Mononuclear cell (primary cell): ENCODE measurements around the gene ZNF25. TPM values are rescaled to one million over a fixed set of nuclear protein-coding genes. Genes with fewer than 3 reads are reported as not detected.
"Not testable (repeated sequence)": the region's sequence is repeated elsewhere in the genome, so short reads cannot be mapped to it uniquely, and the experiment has no call there.

Experiments used
- H3K27me3 ChIP-seq: 2 replicates; pipeline ENCODE4 v1.6.0; 2011; ENCODE audit warnings: low read length, control low read depth; ENCODE audit not compliant: insufficient read depth
- H3K4me1 ChIP-seq: 2 replicates; pipeline ENCODE4 v1.5.1; 2011; ENCODE audit warnings: mild to moderate bottlenecking, low read length, control low read depth; ENCODE audit not compliant: insufficient read depth
- H3K4me3 ChIP-seq: 2 replicates; pipeline ENCODE4 v1.5.1; 2011; ENCODE audit warnings: mild to moderate bottlenecking, low read length, moderate library complexity
- H3K9me3 ChIP-seq: 2 replicates; pipeline ENCODE4 v1.5.1; 2011; ENCODE audit warnings: low read depth, mild to moderate bottlenecking, control low read depth, low read length
- total RNA-seq: library from RNA; depleted of rRNA; stranded (reverse); fragments of >200 nt; gene quantifications from one replicate; pipeline ENCODE4 v1.2.3, GENCODE V29; 2012

ZNF25 gene
- total RNA-seq, 1 donor = 7.9 TPM

DNA sequence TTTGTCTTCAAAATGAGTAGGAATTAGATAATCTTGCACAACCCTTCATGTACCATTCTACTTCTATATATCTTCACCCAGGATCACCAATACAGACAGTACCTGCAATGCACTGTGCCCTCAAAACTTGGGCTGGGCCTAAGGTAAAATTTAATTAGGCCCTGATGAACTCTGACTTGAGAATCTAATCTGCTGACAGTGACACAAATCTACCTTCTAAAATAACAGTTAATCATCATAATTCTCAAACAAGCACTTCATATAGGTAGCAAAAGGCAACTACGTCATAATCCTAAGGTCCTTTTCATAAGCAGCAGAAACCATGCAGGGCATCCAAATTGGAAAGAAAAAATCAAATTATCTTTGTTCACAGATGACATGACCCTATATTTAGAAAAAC is 4.1 kb downstream of the ZNF25 start:
- Histone ChIP-seq H3K4me3 (no peak overlapping the region), H3K4me1 (peaks cover 9% of the 10 kb centered on the region), H3K9me3 (no peaks in the 10 kb centered on the region), H3K27me3 (no peaks in the 10 kb centered on the region)

DNA sequence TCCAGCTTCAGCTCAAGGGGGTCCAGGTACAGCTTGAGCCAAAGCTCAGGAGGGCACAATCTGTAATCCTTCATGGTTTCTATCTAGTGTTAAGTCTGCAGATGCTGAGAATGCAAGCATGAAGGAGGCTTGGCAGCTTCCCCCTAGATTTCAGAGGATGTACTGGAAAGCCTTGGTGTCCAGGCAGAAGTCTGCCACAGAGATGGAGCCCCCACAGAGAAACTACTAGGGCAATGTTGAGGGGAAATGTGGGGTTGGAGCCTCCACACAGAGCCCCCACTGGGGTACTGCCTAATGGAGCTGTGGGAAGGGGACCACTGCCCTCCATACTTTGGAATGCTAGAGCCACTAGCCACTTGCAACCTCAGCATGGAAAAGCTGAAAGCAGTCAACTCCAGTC is 11.4 kb downstream of the ZNF25 start:
- Histone ChIP-seq H3K27me3 (no peaks in the 10 kb centered on the region), H3K9me3 (peaks cover 26% of the 10 kb centered on the region), H3K4me3 (no peak overlapping the region), H3K4me1 (no peaks in the 10 kb centered on the region)

DNA sequence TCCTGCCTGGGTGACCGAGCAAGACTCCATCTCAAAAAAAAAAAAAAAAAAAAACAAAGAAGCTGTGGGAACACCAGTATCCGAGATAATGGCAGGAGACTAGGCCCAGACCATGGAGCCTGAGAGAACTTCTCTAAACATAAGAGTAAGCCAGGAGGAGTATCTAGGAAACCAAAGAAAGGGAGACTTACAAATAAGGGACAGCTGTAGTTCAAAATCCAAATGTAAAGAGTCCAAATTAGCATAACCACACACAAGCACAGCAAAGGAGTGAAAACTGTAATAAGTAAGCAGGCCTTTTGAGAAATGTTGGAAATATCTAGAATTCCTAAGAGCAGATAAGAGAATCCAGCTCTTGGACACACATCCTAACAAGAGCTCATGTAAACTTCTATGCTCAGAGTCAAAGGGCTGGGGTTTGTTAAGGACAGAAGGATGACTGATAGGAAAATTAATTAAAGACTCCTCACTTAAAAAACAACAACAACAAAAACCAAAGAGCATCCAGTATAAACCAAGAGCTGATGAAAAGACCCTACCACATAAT is 15.8 kb downstream of the ZNF25 start:
- Histone ChIP-seq H3K27me3 (no peaks in the 10 kb centered on the region), H3K4me3 (no peak overlapping the region), H3K4me1 (no peaks in the 10 kb centered on the region), H3K9me3 (peaks cover 16% of the 10 kb centered on the region)

DNA sequence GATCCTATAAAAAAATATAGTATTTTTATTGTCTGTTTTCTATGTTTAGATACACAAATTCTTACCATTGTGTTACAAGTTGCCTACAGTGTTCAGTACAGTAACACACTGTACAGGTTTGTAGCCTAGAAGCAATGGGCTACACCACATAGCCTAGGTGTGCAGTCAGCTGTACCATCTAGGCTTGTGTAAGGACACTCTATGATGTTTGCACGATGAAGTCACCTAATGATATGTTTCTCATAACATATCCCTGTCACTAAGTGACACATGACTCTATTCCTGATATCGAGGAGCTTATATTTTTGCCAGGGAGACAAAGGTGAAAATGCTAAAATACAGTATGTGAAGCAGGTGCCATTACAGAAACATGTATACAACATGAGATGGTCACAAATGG is 18.6 kb downstream of the ZNF25 start:
- Histone ChIP-seq H3K9me3 (peaks cover 7% of the 10 kb centered on the region), H3K4me3 (no peak overlapping the region), H3K4me1 (no peaks in the 10 kb centered on the region), H3K27me3 (no peaks in the 10 kb centered on the region)

DNA sequence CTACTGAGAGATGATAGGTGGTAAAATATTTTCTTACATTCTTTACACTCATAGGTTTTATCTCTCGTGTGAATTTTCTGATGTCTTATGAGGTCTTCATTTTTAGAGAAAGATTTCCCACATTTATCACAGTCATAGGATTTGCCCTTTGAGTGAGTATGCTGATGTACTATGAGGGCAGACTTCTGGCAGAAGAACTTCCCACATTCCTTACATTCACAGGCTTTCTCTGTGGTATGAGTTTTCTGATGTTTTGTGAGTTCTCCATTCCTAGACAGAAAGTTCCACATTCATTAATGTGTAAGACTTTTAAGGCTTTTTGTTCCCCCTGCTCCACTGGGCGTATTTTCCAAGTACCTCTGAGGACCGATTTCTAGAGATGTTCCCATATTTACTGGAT is 23.5 kb downstream of the ZNF25 start:
- Histone ChIP-seq H3K4me1 (no peaks in the 10 kb centered on the region), H3K9me3 (peaks cover 21% of the 10 kb centered on the region), H3K27me3 (no peaks in the 10 kb centered on the region), H3K4me3 (no peak overlapping the region)

DNA sequence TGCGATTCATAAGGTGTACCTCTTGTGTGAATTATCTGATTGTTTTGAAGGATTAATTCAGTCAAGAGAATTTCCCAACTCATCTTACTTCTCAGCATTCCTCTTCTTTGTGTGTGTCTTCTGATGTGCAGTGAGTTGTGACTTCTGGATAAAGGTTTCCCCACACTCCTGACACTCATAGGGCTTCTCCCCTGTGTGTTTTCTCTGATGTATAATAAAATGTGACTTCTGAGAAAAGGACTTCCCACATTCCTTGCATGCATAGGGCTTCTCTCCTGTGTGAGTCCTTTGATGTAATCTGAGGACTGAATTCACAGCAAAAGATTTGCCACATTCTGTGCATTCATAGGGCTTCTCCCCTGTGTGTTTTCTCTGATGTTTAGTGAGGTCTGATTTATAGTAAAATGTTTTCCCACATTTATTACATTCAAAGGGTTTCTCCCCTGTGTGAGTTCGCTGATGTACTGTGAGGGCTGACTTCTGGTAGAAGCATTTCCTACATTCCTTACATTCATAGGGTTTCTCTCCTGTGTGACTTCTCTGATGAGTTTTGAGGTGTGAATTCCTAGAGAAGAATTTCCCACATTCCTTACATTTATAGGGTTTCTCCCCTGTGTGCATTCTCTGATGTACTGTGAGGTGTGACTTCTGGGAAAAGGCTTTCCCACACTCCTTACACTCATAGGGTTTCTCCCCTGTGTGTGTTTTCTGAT is 24.2 kb downstream of the ZNF25 start:
- H3K4me1 ChIP-seq = no peaks in the 10 kb centered on the region
- peaks cover 21% of the 10 kb centered on the region for H3K9me3 ChIP-seq
- no peak overlapping the region for H3K4me3 ChIP-seq
- no peaks in the 10 kb centered on the region for H3K27me3 ChIP-seq

DNA sequence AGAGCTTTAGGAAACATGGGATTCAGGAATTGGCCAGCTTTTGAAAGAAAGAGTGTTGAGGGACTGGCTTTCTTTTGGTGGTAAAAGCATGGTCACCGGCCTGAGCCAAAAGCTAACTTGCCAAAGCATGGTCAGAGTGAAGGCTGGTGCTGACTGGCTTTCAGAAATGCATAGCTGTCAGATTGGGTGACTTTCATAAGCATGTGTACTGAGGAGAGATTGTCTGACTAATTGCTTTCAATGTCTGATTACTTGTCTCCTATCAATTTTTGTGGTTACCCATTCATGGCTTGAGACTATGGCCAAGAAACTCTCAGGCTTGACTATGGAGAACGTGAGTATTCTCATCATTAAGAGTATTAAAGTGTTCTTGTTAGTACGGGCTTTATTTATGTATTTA is 28.2 kb downstream of the ZNF25 start:
- no peaks in the 10 kb centered on the region for H3K4me1 ChIP-seq
- H3K4me3 ChIP-seq = no peak overlapping the region
- H3K27me3 ChIP-seq = no peaks in the 10 kb centered on the region
- H3K9me3 ChIP-seq = peaks cover 17% of the 10 kb centered on the region

DNA sequence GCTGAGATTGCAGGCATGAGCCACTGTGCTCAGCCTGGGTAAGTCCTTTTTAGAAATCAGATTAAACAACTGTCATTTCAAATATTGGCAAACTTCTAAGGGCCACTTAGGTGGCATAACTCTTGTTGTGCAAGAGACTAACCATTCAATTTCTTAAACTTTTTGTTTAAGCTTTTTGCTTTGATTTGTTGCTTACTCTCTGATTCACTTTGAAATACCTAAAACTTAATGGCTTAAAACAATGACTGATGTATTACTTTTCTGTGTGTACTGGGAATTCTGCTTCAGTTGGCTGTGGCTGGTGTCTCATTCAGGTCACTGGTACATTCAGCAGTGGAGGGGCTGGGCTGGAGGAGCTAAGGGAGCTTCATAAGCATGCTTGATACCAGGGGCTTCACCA is 28.9 kb downstream of the ZNF25 start:
- Histone ChIP-seq H3K9me3 (peaks cover 11% of the 10 kb centered on the region), H3K4me3 (no peak overlapping the region), H3K27me3 (no peaks in the 10 kb centered on the region), H3K4me1 (no peaks in the 10 kb centered on the region)

DNA sequence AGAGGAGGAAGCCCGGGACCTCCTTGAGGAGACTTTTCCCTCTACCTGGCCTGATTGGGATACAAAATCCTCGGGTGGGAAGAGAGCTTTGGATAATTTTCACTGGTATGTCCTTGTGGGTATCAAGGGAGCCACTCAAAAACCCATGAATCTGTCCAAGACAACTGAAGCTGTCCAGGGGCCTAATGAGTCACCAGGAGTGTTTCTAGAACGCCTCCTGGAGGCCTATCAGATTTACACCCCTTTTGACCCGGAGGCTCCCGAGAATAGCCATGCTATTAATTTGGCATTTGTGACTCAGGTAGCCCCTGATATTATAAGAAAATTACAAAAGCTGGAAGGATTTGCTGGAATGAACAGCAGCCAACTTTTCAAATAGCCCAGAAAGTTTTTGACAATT is 38.6 kb downstream of the ZNF25 start:
- no peaks in the 10 kb centered on the region for H3K27me3 ChIP-seq
- no peaks in the 10 kb centered on the region for H3K9me3 ChIP-seq
- no peak overlapping the region for H3K4me3 ChIP-seq
- no peaks in the 10 kb centered on the region for H3K4me1 ChIP-seq

DNA sequence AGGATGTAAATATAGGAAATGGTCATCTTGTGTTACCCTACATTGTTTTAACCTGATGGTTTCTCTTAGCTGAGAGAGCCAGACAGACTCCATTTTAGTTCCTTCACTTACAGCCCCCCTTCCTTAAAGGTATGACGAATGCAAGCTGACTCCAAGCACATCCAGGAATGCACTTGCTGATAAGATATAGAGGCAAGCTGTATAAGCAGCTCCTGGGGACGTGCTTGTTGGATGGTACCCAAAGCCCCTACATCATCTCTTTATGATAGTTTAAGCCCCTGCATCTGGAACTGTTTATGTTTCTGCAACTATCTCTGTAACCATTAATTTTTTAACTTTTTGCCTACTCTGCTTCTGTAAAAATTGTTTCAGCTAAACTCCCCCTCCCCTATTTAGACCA is 41.7 kb downstream of the ZNF25 start:
- Histone ChIP-seq H3K4me1 (no peaks in the 10 kb centered on the region), H3K27me3 (no peaks in the 10 kb centered on the region), H3K4me3 (no peak overlapping the region), H3K9me3 (no peaks in the 10 kb centered on the region)

DNA sequence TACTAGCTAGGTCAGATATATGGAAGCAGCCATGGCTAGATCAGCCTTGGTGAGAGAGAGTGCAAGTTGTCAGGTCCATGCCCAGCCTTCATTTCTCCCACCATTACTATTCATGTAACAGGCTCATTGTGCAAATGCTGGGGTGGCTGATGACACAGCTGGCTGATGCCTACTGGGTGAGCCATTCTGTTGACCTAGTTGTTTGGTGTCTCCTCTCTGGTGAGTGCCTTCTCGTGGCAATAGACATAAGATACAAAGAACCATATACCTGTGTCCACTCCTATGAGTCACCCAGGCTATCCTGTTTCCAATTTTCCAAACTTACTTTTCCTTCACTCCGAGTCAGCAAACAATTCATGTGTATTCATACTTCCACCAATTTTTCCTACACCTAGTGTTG is 46.0 kb downstream of the ZNF25 start:
- H3K4me1 ChIP-seq = no peaks in the 10 kb centered on the region
- no peak overlapping the region for H3K4me3 ChIP-seq
- no peaks in the 10 kb centered on the region for H3K27me3 ChIP-seq
- no peaks in the 10 kb centered on the region for H3K9me3 ChIP-seq

DNA sequence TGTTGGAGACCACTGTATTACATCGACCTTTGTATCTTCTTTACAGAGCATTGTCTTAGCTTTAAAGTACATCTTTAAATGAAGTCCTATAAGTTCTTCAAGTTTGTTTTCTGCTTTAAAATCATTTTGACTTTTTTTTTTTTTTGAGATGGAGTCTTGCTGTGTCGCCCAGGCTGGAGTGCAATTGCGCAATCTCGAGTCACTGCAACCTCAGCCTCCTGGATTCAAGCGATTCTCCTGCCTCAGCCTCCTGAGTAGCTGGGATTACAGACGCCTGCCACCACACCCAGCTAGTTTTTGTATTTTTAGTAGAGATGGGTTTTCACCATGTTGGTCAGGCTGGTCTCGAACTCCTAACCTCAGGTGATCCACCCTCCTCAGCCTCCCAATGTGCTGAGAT is 68.3 kb downstream of the ZNF25 start:
- not testable (repeated sequence) for H3K4me1 ChIP-seq, H3K4me3 ChIP-seq, H3K9me3 ChIP-seq, H3K27me3 ChIP-seq

DNA sequence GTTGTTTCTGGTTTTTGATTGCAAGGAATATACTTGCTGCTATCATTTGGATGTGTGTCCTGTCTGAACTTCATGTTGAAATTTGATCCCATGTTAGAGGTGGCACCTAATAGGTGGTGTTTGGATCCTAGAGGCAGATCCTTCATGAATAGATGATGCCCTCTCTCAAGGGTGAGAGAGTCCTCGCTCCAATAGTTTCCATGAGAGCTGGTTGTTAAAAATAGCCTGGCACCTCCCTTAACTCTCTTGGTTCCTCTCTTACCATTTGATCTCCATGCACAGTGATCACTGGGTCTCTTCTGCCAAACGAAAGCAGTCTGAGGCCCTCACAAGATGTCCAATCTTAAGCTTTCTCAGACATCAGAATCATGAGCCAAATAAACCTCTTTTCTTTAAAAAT is 70.1 kb downstream of the ZNF25 start:
- H3K9me3 ChIP-seq = no peaks in the 10 kb centered on the region
- no peaks in the 10 kb centered on the region for H3K4me1 ChIP-seq
- H3K4me3 ChIP-seq = no peak overlapping the region
- H3K27me3 ChIP-seq = no peaks in the 10 kb centered on the region
